ENCODE measurements around the gene FOSL1. TPM values are rescaled to one million over a fixed set of nuclear protein-coding genes. Genes with fewer than 3 reads are reported as not detected.

FOSL1 gene
- total RNA-seq, 6 donors from 2014 or later: 1.8 to 16.9 (median 8.2) TPM

GRCh38 chr11:65857853-65858680, 42.1 kb downstream of the FOSL1 start, which contains the start of gene CFL1:
Gene CFL1 (minus strand): TSS chr11:65858180. CDS start chr11:65858099, 81 bp downstream.
- Histone ChIP-seq H3K4me1 (peaks cover 30 to 62% (median 47%) of the 10 kb centered on the region in 4 donors), H3K27me3 (no peaks in the 10 kb centered on the region), H3K9me3 (no peaks in the 10 kb centered on the region), H3K4me3 (peak within 1 kb of the TSS; percentile 66 to 98 (median 84)), H3K27ac (peak within 1 kb of the TSS; percentile 90 to 99 (median 96)), H3K36me3 (peaks cover 13 to 49% (median 43%) of the 10 kb centered on the region in 4 donors)
- ATAC-seq (ENCODE audit: low FRiP score in 2 of 2) (peak; percentile 85 to 92), DNase-seq (peak; percentile 99 to 100)
- TF ChIP-seq POLR2AphosphoS5 (IDR thresholded peaks at IDR 0.05) (peak; percentile 98), POLR2A (IDR thresholded peaks at IDR 0.05) (peak; percentile 99), EP300 (IDR thresholded peaks at IDR 0.05) (peak in 1 of 4 donors; percentile 65), CTCF (IDR thresholded peaks at IDR 0.05) (peak in 1 of 6 experiments; percentile 22)
- 0% methylated on average over 7 to 34 of the region's 92 CpGs for WGBS, 2 donors

GRCh38 chr11:65857500-65857852, 42.7 kb downstream of the FOSL1 start:
- peak in 1 of 6 experiments; percentile 13 for TF ChIP-seq CTCF (IDR thresholded peaks at IDR 0.05)
- TF ChIP-seq POLR2AphosphoS5 (IDR thresholded peaks at IDR 0.05): no peak
- no peaks in the 10 kb centered on the region for H3K27me3 ChIP-seq
- H3K27ac ChIP-seq: peak overlapping the region; percentile 90 to 99 (median 96)
- DNase-seq: peak in 1 of 2 donors; percentile 93
- peaks cover 18 to 49% (median 43%) of the 10 kb centered on the region in 4 donors for H3K36me3 ChIP-seq
- peak overlapping the region; percentile 66 to 98 (median 84) for H3K4me3 ChIP-seq
- H3K4me1 ChIP-seq: peaks cover 30 to 64% (median 45%) of the 10 kb centered on the region in 4 donors
- ATAC-seq (ENCODE audit: low FRiP score in 2 of 2): no peak
- no peaks in the 10 kb centered on the region for H3K9me3 ChIP-seq
- WGBS, 2 donors: 0% methylated on average over 8 to 11 of the region's 49 CpGs

- Histone ChIP-seq H3K4me1 (peaks cover 29 to 60% (median 42%) of the 10 kb centered on the region in 4 donors), H3K4me3 (peak overlapping the region; percentile 66 to 98 (median 84)), H3K36me3 (peaks cover 19 to 49% (median 43%) of the 10 kb centered on the region in 4 donors), H3K9me3 (no peaks in the 10 kb centered on the region), H3K27ac (peak overlapping the region; percentile 90 to 99 (median 96)), H3K27me3 (no peaks in the 10 kb centered on the region)
- DNase-seq (peak; percentile 90 to 95), ATAC-seq (ENCODE audit: low FRiP score in 2 of 2) (peak; percentile 69 to 74)
- TF ChIP-seq CTCF (IDR thresholded peaks at IDR 0.05) (peak in 1 of 6 experiments; percentile 16), POLR2AphosphoS5 (IDR thresholded peaks at IDR 0.05) (peak; percentile 83 to 88), EP300 (IDR thresholded peaks at IDR 0.05) (peak in 2 of 4 donors; percentile 13 to 61), POLR2A (IDR thresholded peaks at IDR 0.05) (peak in 3 of 4 donors; percentile 18 to 80 (median 52))
- WGBS, 2 donors: 2 to 8% methylated on average over 10 to 49 of the region's 57 CpGs
Measured at GRCh38 chr11:65856689-65857499, 43.3 kb downstream of the FOSL1 start.

- peaks cover 0 to 7% (median 0%) of the 10 kb centered on the region in 4 donors for H3K9me3 ChIP-seq
- no peak for ATAC-seq (ENCODE audit: low FRiP score in 2 of 2)
- peaks cover 19 to 51% (median 32%) of the 10 kb centered on the region in 4 donors for H3K4me1 ChIP-seq
Measured at GRCh38 chr11:65855927-65856363, 44.2 kb downstream of the FOSL1 start.

More at GRCh38 chr11:65855927-65856363, 44.2 kb downstream of the FOSL1 start:
- no peak for TF ChIP-seq POLR2A (IDR thresholded peaks at IDR 0.05)
- TF ChIP-seq POLR2AphosphoS5 (IDR thresholded peaks at IDR 0.05): no peak
- TF ChIP-seq CTCF (IDR thresholded peaks at IDR 0.05): no peak
- no peak for TF ChIP-seq EP300 (IDR thresholded peaks at IDR 0.05)
- peak overlapping the region in 2 of 4 donors; percentile 90 to 94 for H3K27ac ChIP-seq
- H3K4me3 ChIP-seq: peak overlapping the region in 2 of 4 donors; percentile 66 to 77
- DNase-seq: no peak
- 86 to 90% methylated on average over 15 of the region's 15 CpGs for WGBS, 2 donors
- peaks cover 19 to 58% (median 51%) of the 10 kb centered on the region in 4 donors for H3K36me3 ChIP-seq
- no peaks in the 10 kb centered on the region for H3K27me3 ChIP-seq

Data from upper lobe of left lung (tissue), 6 donors.